SH-SY5Y (cell line): ENCODE measurements around the gene FADS3.

ENCODE experiments used
- GATA2 ChIP-seq: IDR thresholded peaks from 2 replicates; pipeline ENCODE4 v1.6.1; 2011; ENCODE audit warnings: mild to moderate bottlenecking, low read depth, low read length
- GATA3 ChIP-seq: IDR thresholded peaks from 2 replicates; pipeline ENCODE4 v1.6.1; 2011; ENCODE audit warnings: low read depth, mild to moderate bottlenecking, low read length, moderate library complexity

DNA sequence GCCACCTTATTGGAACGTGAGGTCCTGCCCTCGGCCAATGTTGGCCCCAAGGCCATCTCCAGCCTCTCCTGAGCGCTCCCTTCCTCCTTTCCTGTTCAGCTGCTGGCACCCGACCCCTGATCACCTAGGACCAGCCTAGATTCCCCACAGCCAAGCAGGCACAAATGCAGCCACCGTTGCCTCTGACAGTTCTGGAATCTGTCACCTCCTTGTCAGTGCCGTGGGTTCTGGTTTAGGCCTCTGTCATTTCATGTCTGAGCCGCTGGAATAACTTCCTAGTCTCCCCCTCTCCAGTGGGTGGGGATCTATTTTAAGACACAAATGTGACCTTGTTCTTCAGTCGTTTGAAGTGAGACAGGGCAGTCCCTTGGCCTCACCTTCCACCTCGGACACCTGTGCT lies 29.7 kb downstream of the FADS3 start:
- TF ChIP-seq GATA2 (no peak), GATA3 (no peak)
